DMS79 treated with DMSO at 0.1 percent for 48 hours (cell line): ENCODE measurements around the gene DACH2.
"Not testable (repeated sequence)": the region's sequence is repeated elsewhere in the genome, so short reads cannot be mapped to it uniquely, and the experiment has no call there.

Experiments
- DNase-seq: peaks from one replicate; lab custom pipeline; 2025; lab: John Stamatoyannopoulos, UW

The DACH2 gene

DNA sequence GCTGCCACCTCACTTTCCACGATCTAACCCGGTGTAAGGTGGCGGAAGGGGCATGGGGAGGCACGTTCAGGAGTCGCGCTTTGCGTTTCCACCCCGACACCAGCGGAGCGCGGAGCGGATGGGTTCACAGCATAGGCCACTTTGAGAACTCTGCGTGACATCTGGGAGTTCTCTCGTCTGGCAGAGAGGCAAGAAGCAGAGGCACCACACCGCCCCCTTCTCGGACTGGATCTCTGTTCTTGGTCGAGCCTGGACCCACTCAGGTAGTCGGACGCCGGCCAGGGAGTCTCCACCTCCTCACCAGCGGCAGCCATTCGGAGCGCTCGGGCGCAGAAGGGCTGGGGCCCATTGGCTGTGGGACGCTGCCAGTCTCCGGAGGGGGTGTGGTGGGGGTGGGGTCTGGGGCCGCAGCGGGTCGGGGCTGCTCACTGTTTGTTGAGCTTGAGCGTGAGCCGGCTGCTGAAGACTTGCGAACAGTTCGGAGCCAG lies at the start of gene DACH2:
Gene DACH2 (plus strand): TSS at position 428 of the 488 bp plus-strand sequence.
- no peak for DNase-seq

- no peak for DNase-seq
Measured at GRCh38 chrX:86102341-86102740, 45.9 kb upstream of the DACH2 start.

DNA sequence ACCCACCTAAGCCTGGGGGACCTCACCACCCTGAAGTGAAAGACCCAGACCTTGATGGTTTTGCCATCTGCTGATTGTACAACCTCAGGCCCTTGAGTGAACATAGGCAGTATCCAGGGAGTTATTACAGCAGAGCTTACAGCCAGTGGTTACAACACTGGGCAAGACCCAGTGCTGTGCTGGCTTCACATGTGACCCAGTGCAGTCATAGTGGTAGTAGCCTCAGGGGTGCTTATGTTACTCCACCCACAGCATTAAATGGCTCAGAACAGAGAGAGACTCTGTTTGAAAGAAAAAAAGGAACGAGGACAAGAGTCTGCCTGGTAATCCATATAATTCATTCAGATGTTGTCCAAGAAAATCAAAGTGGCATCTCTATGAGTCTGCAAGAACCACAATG lies 45.2 kb upstream of the DACH2 start:
- no peak for DNase-seq

DNA sequence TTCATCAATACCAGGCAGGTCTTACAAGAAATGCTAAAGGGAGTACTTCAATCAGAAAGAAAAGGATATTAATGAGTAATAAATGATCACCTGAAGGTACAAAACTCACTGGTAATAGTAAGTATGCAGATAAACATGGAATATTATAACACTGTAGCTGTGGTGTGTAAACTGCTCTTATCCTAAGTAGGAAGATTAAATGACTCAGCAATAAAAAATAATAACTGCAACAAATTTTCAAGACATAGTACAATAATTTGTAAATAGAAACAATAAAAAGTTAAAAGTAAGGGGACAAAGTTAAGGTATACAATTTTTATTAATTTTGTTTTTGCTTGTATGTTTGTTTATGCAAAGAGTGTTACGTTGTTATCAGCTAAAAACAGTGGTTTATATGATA lies 43.7 kb upstream of the DACH2 start:
- DNase-seq, result no peak

- DNase-seq, result no peak
Measured at GRCh38 chrX:86121916-86122315, 26.3 kb upstream of the DACH2 start.

DNA sequence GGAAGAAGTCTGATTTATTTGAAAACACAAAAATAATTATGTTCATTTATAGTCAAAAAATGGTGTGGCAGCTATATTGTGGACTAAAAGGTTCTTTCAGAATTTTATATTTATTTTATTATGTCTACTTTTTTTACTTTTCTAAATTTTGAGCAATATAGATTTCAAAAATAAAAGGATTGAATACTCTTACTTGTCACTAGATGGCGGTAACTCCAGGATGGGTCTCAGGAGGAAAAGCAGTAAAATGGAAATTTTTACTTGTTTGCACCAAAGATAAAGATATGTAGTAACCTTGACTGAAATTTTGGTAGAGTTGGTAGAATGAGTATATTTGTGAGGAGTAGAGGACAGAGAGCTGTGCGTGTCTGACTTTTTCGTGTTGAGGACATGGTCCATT lies 14.5 kb upstream of the DACH2 start:
- DNase-seq, result no peak

DNA sequence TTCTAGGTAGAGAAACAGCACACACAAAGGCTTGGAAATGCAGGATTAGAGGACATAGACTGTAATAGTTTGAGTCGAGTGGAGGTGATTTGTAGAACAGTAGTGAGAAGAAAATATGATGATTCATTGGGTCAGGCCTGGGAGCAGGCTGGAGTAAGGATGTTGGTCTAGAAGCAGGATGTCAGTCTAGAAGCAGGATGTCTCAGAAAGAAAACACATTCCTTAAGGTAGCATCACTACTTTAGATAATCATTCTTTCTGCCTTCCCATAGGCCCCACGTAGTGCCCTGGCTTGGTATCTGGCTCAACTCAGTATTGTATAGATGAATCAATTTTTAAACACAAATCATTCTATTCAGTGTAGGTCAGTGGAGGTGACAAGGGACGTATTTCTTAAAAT lies 11.2 kb upstream of the DACH2 start:
- DNase-seq, result no peak

DNA sequence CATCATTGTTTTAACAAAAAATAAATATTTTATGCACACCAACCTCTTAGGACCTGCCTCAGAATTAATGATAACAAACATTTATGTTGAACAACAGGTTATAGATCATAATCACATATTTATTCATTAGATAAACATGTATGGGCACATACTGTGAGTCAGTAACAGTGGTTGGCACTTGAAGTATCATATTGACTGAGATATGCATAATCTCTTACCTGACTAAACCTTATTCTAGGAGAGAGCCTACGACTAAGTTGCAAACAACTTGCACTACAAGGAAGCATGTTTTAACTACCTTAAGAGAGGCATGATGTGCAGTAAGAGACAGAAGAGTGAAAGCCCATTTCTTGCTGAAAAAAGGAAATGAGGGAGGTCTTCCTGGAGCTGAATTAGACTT lies 6.5 kb upstream of the DACH2 start:
- no peak for DNase-seq

- no peak for DNase-seq
Measured at GRCh38 chrX:86146102-86146501, 2.1 kb upstream of the DACH2 start.

GRCh38 chrX:86148594-86148993 lies 343 bp downstream of the DACH2 start:
- DNase-seq, result no peak

GRCh38 chrX:86149119-86149518 lies 868 bp downstream of the DACH2 start:
- no peak for DNase-seq

DNA sequence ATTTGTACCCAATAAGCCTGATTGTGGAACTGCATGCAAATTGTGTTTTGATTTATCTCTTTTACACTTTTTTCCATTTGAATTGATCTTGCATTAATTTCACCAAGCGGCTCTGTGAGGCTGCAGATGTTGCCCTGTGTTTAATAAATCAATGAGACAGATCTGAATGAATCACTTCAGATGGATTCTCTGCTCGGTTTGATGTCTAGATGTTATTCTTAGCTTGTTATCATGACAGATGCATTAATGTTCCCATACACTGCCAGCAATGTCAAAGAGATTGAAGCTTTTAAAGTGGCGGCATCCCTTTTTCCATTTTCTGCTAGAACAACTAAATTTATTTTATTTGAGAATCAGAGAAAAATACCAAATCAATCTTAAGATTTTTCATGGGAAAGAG lies 6.3 kb downstream of the DACH2 start:
- no peak for DNase-seq

DNA sequence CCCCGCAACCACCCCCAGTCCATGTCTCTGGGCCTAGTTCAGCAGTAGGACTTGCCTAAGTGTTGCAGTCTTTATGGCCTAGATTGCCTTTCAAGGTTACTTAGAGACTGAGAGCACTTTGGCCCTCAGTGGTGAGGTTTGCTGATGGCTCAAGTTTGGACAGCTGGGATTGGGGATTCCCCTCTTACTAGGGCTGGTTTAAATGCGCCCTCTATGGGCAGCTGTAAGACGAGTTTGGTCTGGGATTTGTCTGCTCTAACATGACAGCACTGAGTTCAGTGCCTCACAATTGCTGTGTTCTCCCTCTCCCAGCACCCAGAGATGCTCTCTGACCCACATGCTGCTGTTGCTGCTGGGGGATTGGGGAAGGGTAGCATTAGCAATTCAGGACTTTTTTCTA lies 23.1 kb downstream of the DACH2 start:
- no peak for DNase-seq

GRCh38 chrX:86178906-86179305 lies 30.7 kb downstream of the DACH2 start:
- no peak for DNase-seq

GRCh38 chrX:86181325-86181724 lies 33.1 kb downstream of the DACH2 start:
- not testable (repeated sequence) for DNase-seq

GRCh38 chrX:86192827-86193226 lies 44.6 kb downstream of the DACH2 start:
- DNase-seq, result no peak

DNA sequence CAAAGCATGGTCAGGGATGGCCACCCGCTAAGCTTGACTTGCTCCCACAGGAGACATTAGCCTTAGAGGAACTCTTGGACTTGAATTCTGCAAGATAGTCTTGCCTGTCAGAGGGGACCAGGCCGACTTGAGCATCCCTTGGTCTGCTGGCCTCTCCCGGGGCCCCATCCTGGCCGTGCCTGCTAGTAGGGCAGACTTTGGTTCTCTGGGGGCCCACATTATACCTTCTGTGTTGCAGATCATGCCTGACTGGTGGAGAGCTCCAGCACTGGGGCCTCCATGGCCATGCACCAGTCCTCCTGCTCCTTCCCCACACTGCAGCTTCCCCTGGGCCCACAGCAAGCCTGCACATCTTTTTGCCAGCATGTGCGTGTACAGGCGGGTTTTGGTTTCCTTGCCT lies 46.5 kb downstream of the DACH2 start:
- no peak for DNase-seq

GRCh38 chrX:86195343-86195742 lies 47.1 kb downstream of the DACH2 start:
- no peak for DNase-seq

- no peak for DNase-seq
Measured at GRCh38 chrX:86197815-86198214, 49.6 kb downstream of the DACH2 start.

- DNase-seq, result no peak
Measured at GRCh38 chrX:86210772-86211171, 62.5 kb downstream of the DACH2 start.

DNA sequence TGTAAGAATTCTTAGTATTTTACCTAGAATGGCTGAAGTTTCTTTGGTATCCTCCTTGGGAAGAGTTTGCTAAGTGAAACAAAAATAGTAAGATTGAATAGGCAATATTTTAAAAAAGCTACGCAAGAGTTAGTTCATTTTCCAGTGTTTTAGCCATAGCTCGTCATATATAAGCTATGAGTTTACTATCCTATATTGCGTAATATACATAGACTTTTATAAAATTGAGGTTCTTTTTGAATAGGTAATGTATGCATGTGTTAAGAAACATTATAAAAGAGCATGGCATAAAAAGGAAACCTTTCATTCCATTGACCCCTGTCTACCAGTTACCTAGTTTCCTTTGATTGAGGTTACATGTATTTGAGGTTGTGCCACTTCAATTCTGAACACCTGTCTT lies 67.0 kb downstream of the DACH2 start:
- DNase-seq, result no peak

- no peak for DNase-seq
Measured at GRCh38 chrX:86237482-86237881, 89.2 kb downstream of the DACH2 start.

GRCh38 chrX:86241547-86241946 lies 93.3 kb downstream of the DACH2 start:
- no peak for DNase-seq

- no peak for DNase-seq
Measured at GRCh38 chrX:86263526-86263925, 115.3 kb downstream of the DACH2 start.

- DNase-seq, result no peak
Measured at GRCh38 chrX:86295293-86295692, 147.0 kb downstream of the DACH2 start.
